Cardiac atrium fibroblast (primary cell): Measurements from ENCODE around the gene CST9. TPM values are rescaled to one million over a fixed set of nuclear protein-coding genes. Genes with fewer than 3 reads are reported as not detected.

Source experiments
- total RNA-seq: library from RNA; depleted of rRNA; stranded (reverse); fragments of >200 nt; gene quantifications from 2 replicates; pipeline ENCODE4 v1.2.3, GENCODE V29; 2015

CST9 gene, protein sequence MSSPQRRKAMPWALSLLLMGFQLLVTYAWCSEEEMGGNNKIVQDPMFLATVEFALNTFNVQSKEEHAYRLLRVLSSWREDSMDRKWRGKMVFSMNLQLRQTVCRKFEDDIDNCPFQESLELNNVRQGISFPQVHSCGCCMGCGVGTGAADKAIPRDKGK
- not detected in 2 replicates for total RNA-seq

DNA sequence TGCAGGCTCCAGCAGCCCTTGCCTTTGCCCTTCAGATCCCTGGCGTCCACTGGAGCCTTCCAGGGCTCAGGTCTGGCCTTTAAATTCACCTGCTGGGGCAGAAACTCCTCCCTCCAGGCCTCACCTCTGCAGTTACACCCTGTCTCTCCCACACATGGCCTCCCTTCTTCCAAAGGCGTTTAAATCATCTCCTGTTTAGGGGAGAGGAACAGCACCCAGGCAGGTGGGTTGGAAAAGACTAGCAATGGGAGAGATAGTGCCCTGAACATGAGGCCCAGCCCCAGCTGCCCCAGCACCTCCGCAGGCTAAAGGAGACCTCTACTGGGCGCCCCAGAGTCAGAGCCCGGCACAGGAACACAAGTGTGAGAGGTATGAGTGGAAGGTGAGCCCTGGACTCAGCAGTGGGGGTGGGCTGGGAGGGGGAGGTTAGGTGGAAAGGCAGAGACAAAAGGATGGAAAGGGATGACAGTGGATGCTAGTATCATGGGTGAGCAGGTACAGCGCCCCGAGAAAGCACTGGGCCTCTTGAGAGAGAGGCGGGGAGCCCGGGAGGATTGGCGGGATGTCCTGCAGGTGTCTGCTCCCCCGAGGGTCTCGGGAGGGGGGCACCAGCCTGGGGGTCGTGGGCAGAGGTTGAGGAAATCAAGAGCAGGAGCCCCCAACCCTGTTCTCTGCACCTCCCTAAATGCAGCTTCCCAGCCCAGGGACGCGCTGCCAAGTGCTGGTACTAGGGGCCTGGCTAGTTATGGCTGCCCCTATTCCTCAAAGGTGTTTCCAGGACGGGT lies at the start of gene CST9:
Gene CST9, minus strand, starts transcription at position 51 of the 785 bp plus-strand sequence. CDS start 53 bp downstream, outside the sequence.

DNA sequence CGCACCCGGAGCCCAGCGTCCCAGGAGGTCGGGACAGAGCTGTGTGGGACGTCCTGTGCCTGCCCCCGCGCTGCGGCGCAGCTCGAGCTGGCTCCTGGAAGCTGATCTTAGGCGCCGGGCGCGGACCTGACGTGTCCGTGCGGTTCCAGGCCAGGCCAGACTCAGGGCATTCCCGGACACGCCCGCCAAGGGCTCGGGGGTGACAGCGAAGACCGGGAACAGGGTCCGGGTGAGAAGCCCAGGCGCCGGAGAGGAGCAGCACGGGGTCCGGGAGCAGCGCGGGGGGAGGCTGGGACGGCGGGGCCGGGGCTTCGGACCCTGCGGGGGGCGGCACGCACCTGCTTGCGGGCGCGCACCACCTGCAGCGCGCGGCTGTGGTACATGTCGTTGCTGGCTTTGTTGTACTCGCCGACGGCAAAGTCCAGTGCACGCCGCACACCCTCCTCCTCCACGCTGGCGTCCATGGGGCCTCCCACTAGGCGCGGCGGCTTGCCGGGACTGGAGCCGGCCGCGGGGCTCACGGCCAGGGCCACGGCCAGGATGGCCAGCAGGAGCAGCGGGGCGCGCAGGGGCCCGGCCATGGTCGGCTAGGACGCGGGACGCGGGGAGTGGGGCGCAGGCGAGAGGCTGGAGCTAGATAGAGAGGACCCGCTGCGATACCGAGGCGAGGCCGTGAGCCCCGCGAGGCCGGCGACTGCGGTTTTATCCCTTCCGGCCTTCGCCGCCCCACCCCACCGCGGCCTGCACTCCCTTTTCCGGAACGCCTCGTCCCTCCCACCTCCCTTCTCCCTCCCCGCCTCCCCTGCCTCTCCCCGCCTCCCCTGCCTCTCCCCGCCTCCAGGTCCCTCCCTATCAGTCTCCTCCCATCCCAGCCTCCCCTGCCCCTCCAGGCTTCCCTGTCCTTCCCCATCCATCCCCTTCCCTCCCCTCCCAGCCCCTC lies 31.8 kb upstream of the CST9 start, which contains the start of gene CST3:
Gene CST3, minus strand, starts transcription at position 674 of the 940 bp plus-strand sequence. Its CDS starts 93 bp downstream, at position 581.

DNA sequence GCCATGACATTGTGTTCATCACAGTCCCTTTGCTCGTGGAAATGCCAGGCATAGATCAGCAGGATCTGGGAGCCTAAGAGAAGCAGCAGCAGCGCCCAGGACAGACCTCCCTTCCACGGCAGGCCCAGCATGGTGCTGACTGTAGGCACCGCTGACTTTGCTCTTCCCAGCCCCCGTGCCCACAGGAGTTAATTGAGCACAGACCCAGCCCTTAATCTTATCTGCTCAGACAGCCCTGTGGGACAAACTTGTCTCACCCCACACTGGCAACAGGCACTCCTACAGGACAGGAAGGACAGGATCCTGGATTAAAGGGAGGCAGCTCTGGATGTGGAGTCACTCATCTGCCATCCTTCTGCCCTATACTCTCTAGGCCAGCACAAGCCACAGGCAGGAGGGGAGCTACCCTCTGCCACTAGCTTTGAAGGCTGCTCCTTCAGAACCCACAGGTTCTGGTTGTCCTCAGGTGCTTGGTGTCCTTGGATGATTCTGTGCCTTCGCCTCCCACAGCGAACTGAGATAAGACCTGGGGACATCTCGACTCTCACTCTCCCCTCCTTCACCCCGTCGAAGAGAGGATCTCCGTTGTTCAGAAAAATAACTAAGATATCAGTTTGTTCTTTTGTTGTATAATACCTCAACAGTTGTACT lies 37.3 kb downstream of the CST9 start, which contains the start of gene CST9L:
Gene CST9L, minus strand, starts transcription at position 165 of the 651 bp plus-strand sequence. Its CDS starts 34 bp downstream, at position 131.

Other genes with a start within 250 kb of the CST9 start
- 8.1 and 9.4 TPM in 2 replicates for gene GZF1, start 243.7 kb downstream of the CST9 start, total RNA-seq
- 3.8 and 7.9 TPM in 2 replicates for gene NAPB, start 184.4 kb downstream of the CST9 start, total RNA-seq
- not detected in 2 replicates for gene CSTL1, start 166.2 kb downstream of the CST9 start, total RNA-seq
- gene CST11, start 153.0 kb downstream of the CST9 start, total RNA-seq: not detected in 2 replicates
- gene CST8, start 114.8 kb downstream of the CST9 start, total RNA-seq: not detected in 2 replicates
- not detected in 2 replicates for gene CST9L, start 37.4 kb downstream of the CST9 start, total RNA-seq
- 815 and 985 TPM in 2 replicates for gene CST3, start 32.0 kb upstream of the CST9 start, total RNA-seq
- gene CST4, start 83.1 kb upstream of the CST9 start, total RNA-seq: not detected in 2 replicates
- not detected in 2 replicates for gene CST1, start 145.0 kb upstream of the CST9 start, total RNA-seq
- gene CST2, start 220.8 kb upstream of the CST9 start, total RNA-seq: 0.16 TPM in 1 of 2 replicates, not detected in the other